NT2/D1 (cell line): ENCODE results near the gene MBNL1.

Source experiments
- DNase-seq: peaks from one replicate; pipeline ENCODE4 v3.0.0-alpha.2; 2011; ENCODE audit warnings: low read depth, low spot score
- H3K27me3 ChIP-seq: 2 replicates; pipeline ENCODE4 v1.6.0; 2011; ENCODE audit warnings: mild to moderate bottlenecking; ENCODE audit not compliant: insufficient read length, insufficient read depth
- H3K36me3 ChIP-seq: 2 replicates; pipeline ENCODE4 v1.6.1; 2011; ENCODE audit warnings: mild to moderate bottlenecking, low read length, mixed read lengths; ENCODE audit not compliant: insufficient read depth, insufficient read length
- H3K4me1 ChIP-seq: 2 replicates; pipeline ENCODE4 v1.5.1; 2011; ENCODE audit not compliant: insufficient read depth, insufficient read length
- H3K4me3 ChIP-seq: 2 replicates; pipeline ENCODE4 v1.5.1; 2011; ENCODE audit warnings: low read depth; ENCODE audit not compliant: insufficient read length
- H3K9ac ChIP-seq: 2 replicates; pipeline ENCODE4 v1.6.0; 2011; ENCODE audit warnings: low read depth; ENCODE audit not compliant: insufficient read length
- H3K9me3 ChIP-seq: 2 replicates; pipeline ENCODE4 v1.5.1; 2011; ENCODE audit warnings: mild to moderate bottlenecking, low read length; ENCODE audit not compliant: insufficient read depth
- SUZ12 ChIP-seq: IDR thresholded peaks from 2 replicates; pipeline ENCODE4 v1.6.1; 2011; ENCODE audit not compliant: insufficient read length, insufficient read depth; ENCODE audit errors: extremely low read depth
- YY1 ChIP-seq: IDR thresholded peaks from 2 replicates; pipeline ENCODE4 v1.6.1; 2011; ENCODE audit not compliant: insufficient read length, insufficient read depth
- ZNF274 ChIP-seq: IDR thresholded peaks from 2 replicates; pipeline ENCODE4 v1.6.1; 2011; ENCODE audit warnings: mild to moderate bottlenecking, low read depth, low read length

MBNL1 gene

GRCh38 chr3:152287898-152288576 is 19.3 kb downstream of the MBNL1 start:
- no peaks in the 10 kb centered on the region for H3K36me3 ChIP-seq
- H3K9ac ChIP-seq = no peak overlapping the region
- H3K4me1 ChIP-seq = no peaks in the 10 kb centered on the region
- H3K4me3 ChIP-seq = no peak overlapping the region
- no peaks in the 10 kb centered on the region for H3K27me3 ChIP-seq
- no peak for TF ChIP-seq YY1
- TF ChIP-seq SUZ12 = no peak
- TF ChIP-seq ZNF274 = no peak
- no peaks in the 10 kb centered on the region for H3K9me3 ChIP-seq
- DNase-seq = no peak

GRCh38 chr3:152288681-152289080 is 20.0 kb downstream of the MBNL1 start:
- Histone ChIP-seq H3K4me1 (no peaks in the 10 kb centered on the region), H3K4me3 (no peak overlapping the region), H3K36me3 (no peaks in the 10 kb centered on the region), H3K9ac (no peak overlapping the region), H3K27me3 (no peaks in the 10 kb centered on the region), H3K9me3 (no peaks in the 10 kb centered on the region)
- DNase-seq = no peak
- TF ChIP-seq YY1 (no peak), ZNF274 (no peak), SUZ12 (no peak)

- Histone ChIP-seq H3K9me3 (no peaks in the 10 kb centered on the region), H3K4me1 (no peaks in the 10 kb centered on the region), H3K4me3 (no peak overlapping the region), H3K27me3 (no peaks in the 10 kb centered on the region), H3K9ac (no peak overlapping the region), H3K36me3 (no peaks in the 10 kb centered on the region)
- DNase-seq = no peak
- TF ChIP-seq ZNF274 = no peak
- no peak for TF ChIP-seq YY1
- TF ChIP-seq SUZ12 = no peak
These were observed 21.0 kb downstream of the MBNL1 start for GRCh38 chr3:152289708-152290107.

GRCh38 chr3:152290374-152290773 is 21.6 kb downstream of the MBNL1 start:
- H3K4me3 ChIP-seq = no peak overlapping the region
- no peaks in the 10 kb centered on the region for H3K4me1 ChIP-seq
- no peaks in the 10 kb centered on the region for H3K27me3 ChIP-seq
- H3K36me3 ChIP-seq = no peaks in the 10 kb centered on the region
- H3K9ac ChIP-seq = no peak overlapping the region
- no peak for DNase-seq
- no peaks in the 10 kb centered on the region for H3K9me3 ChIP-seq
- TF ChIP-seq ZNF274 (no peak), SUZ12 (no peak)

GRCh38 chr3:152291238-152291637 is 22.5 kb downstream of the MBNL1 start:
- no peaks in the 10 kb centered on the region for H3K4me1 ChIP-seq

GRCh38 chr3:152291649-152292066 is 22.9 kb downstream of the MBNL1 start:
- no peaks in the 10 kb centered on the region for H3K27me3 ChIP-seq
- no peak overlapping the region for H3K9ac ChIP-seq
- no peaks in the 10 kb centered on the region for H3K9me3 ChIP-seq
- H3K36me3 ChIP-seq = no peaks in the 10 kb centered on the region
- no peak overlapping the region for H3K4me3 ChIP-seq
- no peak for DNase-seq
- no peaks in the 10 kb centered on the region for H3K4me1 ChIP-seq
- TF ChIP-seq ZNF274 (no peak), YY1 (no peak), SUZ12 (no peak)

More at GRCh38 chr3:152291238-152291637, 22.5 kb downstream of the MBNL1 start:
- H3K9ac ChIP-seq = no peak overlapping the region
- no peaks in the 10 kb centered on the region for H3K36me3 ChIP-seq
- TF ChIP-seq YY1 (no peak), SUZ12 (no peak), ZNF274 (no peak)
- no peaks in the 10 kb centered on the region for H3K27me3 ChIP-seq
- H3K4me3 ChIP-seq = no peak overlapping the region
- H3K9me3 ChIP-seq = no peaks in the 10 kb centered on the region
- DNase-seq = no peak

- TF ChIP-seq YY1 (no peak), ZNF274 (no peak), SUZ12 (no peak)
- no peaks in the 10 kb centered on the region for H3K36me3 ChIP-seq
- no peaks in the 10 kb centered on the region for H3K9me3 ChIP-seq
- H3K27me3 ChIP-seq = no peaks in the 10 kb centered on the region
- no peak overlapping the region for H3K4me3 ChIP-seq
- H3K9ac ChIP-seq = no peak overlapping the region
- no peaks in the 10 kb centered on the region for H3K4me1 ChIP-seq
- no peak for DNase-seq
These were observed 23.6 kb downstream of the MBNL1 start for GRCh38 chr3:152292366-152292765.
